ENCODE results near the gene CSNK1E.

CSNK1E gene

DNA sequence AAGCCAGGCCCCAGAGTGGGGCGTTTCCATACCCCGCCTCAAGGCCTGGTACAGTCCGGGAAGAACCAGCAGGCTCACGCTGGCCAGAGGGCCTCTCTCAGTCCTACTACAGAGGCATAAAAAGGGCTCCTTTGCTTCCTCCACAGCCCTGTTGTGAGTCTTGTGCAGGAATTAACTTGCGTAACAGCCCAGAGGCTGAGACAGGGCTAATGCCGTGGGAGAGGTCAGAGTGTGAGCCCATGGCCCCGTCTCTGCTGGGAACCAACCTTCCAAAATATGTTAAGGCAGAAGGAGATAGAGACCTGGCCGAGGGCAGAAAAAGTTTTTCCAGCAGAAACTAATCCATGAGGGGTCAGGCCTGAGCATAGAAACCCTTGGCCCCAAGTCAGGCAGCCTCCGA lies 24.5 kb downstream of the CSNK1E start:
- ChIA-PET POLR2A (interaction anchor here (0.6 kb wide), 1 partner anchor 10 kb away, joined by 3 read pairs; no protein-coding TSS in a partner anchor), CTCF (no interaction called here)
- TF ChIP-seq, protein P1, sequence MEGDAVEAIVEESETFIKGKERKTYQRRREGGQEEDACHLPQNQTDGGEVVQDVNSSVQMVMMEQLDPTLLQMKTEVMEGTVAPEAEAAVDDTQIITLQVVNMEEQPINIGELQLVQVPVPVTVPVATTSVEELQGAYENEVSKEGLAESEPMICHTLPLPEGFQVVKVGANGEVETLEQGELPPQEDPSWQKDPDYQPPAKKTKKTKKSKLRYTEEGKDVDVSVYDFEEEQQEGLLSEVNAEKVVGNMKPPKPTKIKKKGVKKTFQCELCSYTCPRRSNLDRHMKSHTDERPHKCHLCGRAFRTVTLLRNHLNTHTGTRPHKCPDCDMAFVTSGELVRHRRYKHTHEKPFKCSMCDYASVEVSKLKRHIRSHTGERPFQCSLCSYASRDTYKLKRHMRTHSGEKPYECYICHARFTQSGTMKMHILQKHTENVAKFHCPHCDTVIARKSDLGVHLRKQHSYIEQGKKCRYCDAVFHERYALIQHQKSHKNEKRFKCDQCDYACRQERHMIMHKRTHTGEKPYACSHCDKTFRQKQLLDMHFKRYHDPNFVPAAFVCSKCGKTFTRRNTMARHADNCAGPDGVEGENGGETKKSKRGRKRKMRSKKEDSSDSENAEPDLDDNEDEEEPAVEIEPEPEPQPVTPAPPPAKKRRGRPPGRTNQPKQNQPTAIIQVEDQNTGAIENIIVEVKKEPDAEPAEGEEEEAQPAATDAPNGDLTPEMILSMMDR (IDR thresholded peaks at IDR 0.05; ENCODE audit: control extremely low read depth, extremely low read depth, low read depth, missing control alignments): no peak
- no peak for DNase-seq (ENCODE audit: extremely low spot score)

DNA sequence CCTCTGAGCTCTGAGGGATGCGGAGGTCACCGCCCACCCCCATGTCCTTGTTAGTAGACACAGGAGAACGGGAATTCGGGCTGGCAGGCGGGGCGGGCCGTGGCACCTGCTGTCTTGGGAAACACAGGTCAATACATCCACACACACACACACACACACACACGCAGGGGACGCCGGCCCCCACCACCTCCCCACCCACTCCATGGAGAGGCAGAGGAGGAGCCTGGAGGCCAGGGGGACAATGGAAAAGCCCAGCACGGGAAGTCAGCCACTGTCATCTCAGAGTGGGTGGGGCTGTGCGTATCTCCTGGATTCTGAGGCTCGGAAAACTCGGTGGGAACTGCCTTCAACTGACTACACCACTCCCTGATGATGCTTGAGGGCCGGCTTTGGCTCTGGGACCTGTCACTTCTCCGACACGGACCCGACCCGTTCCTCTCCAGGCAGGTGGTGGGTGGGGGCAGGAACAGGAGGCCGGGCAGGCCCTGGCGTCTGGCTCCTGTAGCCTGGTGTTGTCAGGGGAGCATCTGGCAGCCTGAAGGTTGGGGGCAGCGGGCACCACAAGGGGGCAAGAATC lies 25.9 kb downstream of the CSNK1E start:
- TF ChIP-seq, protein P1 (IDR thresholded peaks at IDR 0.05; ENCODE audit: control extremely low read depth, extremely low read depth, low read depth, missing control alignments): no peak
- ChIA-PET POLR2A (no interaction called here), CTCF (no interaction called here)
- DNase-seq (ENCODE audit: extremely low spot score): no peak

DNA sequence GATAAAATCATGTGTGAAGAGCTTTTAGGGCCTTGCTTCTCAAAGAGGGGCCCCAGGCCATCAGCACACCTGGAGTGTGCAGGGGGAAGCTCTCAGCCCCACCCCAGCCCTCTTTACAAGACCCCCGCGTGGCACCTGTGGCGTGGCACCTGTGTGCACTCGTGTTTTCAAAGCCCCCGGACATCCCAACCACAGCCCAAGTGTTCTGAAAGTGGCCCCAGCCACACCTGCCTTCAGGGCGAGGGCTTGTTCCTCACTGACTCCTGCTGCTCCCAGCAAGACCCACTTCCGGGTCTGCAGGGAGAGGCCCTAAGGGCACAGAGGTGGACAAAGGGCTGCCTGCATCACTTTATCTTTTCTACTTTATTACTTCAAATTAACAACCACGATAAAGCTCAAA lies 26.9 kb downstream of the CSNK1E start:
- ChIA-PET POLR2A (no interaction called here), CTCF (interaction anchor here (1.6 kb wide), 1 partner anchor 10 kb away, joined by 3 read pairs; no protein-coding TSS in a partner anchor)
- TF ChIP-seq, protein P1 (IDR thresholded peaks at IDR 0.05; ENCODE audit: control extremely low read depth, extremely low read depth, low read depth, missing control alignments): no peak

DNA sequence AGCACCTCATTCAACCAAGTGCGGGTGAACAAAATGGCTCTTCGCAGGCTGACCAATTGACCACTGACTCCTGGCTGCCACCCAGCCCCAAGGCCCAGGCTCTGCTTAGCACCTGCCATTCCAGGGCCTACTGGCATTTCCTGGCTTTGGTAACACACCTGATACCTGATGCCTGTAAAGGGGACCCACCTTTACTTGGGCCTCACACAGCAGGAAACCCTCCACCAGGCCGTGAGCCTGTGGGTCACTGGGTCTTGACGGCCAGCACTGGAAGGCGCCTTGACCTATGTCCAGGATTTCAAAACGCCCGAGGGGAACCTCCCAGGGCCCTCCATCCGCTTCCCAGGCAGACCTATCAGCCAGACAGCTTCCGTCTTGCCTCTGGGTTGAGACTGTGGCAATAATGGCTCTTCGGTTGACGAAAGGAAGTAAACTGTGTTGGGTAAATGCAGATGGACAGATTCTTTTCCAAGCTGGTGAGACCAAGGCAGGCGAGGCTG lies 27.6 kb downstream of the CSNK1E start:
- no peak for DNase-seq (ENCODE audit: extremely low spot score)
- ChIA-PET POLR2A (no interaction called here), CTCF (interaction anchor here (1.4 to 1.6 kb wide), 2 partner anchors 11 to 23 kb away, joined by 3 to 4 read pairs; no protein-coding TSS in a partner anchor)
- TF ChIP-seq, protein P1 (IDR thresholded peaks at IDR 0.05; ENCODE audit: control extremely low read depth, extremely low read depth, low read depth, missing control alignments): no peak

More for the DNA sequence above, 26.9 kb downstream of the CSNK1E start:
- no peak for DNase-seq (ENCODE audit: extremely low spot score)

DNA sequence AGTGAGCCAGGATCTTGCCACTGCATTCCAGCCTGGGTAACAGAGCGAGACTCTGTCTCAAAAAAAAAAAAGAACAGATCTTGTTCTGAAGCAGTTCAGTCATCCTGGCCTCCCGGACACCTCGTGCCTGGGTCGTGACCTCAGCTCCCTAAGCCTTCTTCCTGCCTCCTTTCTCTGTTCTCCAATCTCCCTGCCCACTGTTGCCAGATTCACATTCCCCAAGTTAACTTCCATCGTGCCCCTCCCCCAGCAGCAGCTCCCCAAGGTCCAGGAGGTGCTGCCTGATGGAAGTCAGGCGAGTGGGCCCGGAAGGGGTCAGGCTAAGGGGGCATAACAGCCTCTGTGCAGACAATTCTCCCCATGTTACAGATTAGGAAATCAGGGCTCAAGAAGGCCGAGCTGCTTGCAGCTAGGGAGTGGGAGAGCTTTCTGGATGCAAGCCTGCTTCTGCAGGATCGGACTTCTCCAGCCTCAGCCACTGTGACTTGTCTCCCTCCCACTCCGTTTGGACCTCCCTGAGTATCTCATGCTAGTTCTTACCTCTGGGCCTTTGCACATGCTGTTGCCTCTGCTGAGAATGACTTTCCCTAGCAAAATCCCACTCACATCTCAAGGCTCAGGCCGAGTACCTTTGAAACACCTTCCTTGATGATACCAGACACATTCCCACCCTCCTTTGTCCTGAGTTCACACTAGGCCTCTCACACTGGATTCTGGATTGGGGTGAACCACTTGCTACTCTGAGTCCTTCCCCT lies 30.1 kb downstream of the CSNK1E start:
- CTCF ChIA-PET: interaction anchor here (1.0 kb wide), 1 partner anchor 11 kb away, joined by 3 read pairs; no protein-coding TSS in a partner anchor
- DNase-seq (ENCODE audit: extremely low spot score): no peak
- POLR2A ChIA-PET: no interaction called here
- TF ChIP-seq, protein P1 (IDR thresholded peaks at IDR 0.05; ENCODE audit: control extremely low read depth, extremely low read depth, low read depth, missing control alignments): no peak

DNA sequence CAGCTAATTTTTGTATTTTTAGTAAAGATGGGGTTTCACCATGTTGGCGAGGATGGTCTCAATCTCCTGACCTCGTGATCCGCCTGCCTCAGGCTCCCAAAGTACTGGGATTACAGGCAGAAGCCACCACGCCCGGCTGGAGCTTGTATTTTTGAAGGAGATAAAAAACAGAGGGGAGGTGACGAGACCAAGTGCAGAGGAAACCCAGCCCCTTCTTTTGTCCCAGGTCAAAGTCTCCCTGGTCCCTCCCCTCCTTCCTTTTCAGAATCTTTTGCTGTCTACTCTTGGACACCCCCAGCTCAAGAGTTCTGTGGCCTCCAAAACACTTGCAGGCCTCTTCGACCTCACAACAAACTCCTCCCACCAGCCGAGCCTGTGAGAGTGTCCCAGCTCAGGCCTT lies 32.2 kb downstream of the CSNK1E start:
- TF ChIP-seq, protein P1 (IDR thresholded peaks at IDR 0.05; ENCODE audit: control extremely low read depth, extremely low read depth, low read depth, missing control alignments): no peak
- no peak for DNase-seq (ENCODE audit: extremely low spot score)
- ChIA-PET CTCF (interaction anchor here (1.6 to 1.8 kb wide), 2 partner anchors 15 to 23 kb away, joined by 4 to 6 read pairs; no protein-coding TSS in a partner anchor), POLR2A (no interaction called here)
